OCI-M2 (cell line): ENCODE measurements around the gene TMEM163.

Experiments used
- DNase-seq: peaks from one replicate; lab custom pipeline; 2025; ENCODE audit not compliant: unreplicated experiment; lab: John Stamatoyannopoulos, UW

TMEM163 gene

GRCh38 chr2:134462791-134463698 lies 255.8 kb downstream of the TMEM163 start:
- no peak for DNase-seq

- DNase-seq: no peak
Measured at GRCh38 chr2:134462275-134462674, 256.5 kb downstream of the TMEM163 start.

- DNase-seq: no peak
Measured at GRCh38 chr2:134461511-134461910, 257.3 kb downstream of the TMEM163 start.

- DNase-seq: no peak
Measured at GRCh38 chr2:134460583-134460998, 258.2 kb downstream of the TMEM163 start.

GRCh38 chr2:134459706-134460406 lies 258.9 kb downstream of the TMEM163 start:
- DNase-seq: no peak

- no peak for DNase-seq
Measured at GRCh38 chr2:134458950-134459349, 259.9 kb downstream of the TMEM163 start.

GRCh38 chr2:134458473-134458853 lies 260.3 kb downstream of the TMEM163 start:
- no peak for DNase-seq

GRCh38 chr2:134457765-134458472 lies 260.9 kb downstream of the TMEM163 start:
- no peak for DNase-seq

GRCh38 chr2:134457353-134457752 lies 261.4 kb downstream of the TMEM163 start:
- DNase-seq: no peak

GRCh38 chr2:134455426-134455825 lies 263.4 kb downstream of the TMEM163 start:
- no peak for DNase-seq

GRCh38 chr2:134454931-134455330 lies 263.9 kb downstream of the TMEM163 start:
- no peak for DNase-seq

GRCh38 chr2:134454426-134454825 lies 264.4 kb downstream of the TMEM163 start:
- DNase-seq: no peak

- DNase-seq: no peak
Measured at GRCh38 chr2:134453973-134454372, 264.8 kb downstream of the TMEM163 start.

- no peak for DNase-seq
Measured at GRCh38 chr2:134453476-134453875, 265.3 kb downstream of the TMEM163 start.

GRCh38 chr2:134452042-134452733 lies 266.6 kb downstream of the TMEM163 start:
- no peak for DNase-seq

- no peak for DNase-seq
Measured at GRCh38 chr2:134451347-134451630, 267.5 kb downstream of the TMEM163 start.

- no peak for DNase-seq
Measured at GRCh38 chr2:134449751-134450513, 268.9 kb downstream of the TMEM163 start.

- no peak for DNase-seq
Measured at GRCh38 chr2:134449157-134449556, 269.6 kb downstream of the TMEM163 start.

GRCh38 chr2:134448650-134449049 lies 270.1 kb downstream of the TMEM163 start:
- no peak for DNase-seq

- DNase-seq: no peak
Measured at GRCh38 chr2:134447669-134448068, 271.1 kb downstream of the TMEM163 start.
